HG02840 (cell line): ENCODE measurements around the gene CNIH3.

Source experiments
- ATAC-seq: cut with Tn5 transposase; IDR thresholded peaks from one replicate; pipeline ENCODE4 v1.9.1; 2021; ENCODE audit warnings: mild to moderate bottlenecking, moderate library complexity, moderate number of reproducible peaks; ENCODE audit not compliant: unreplicated experiment, low FRiP score

CNIH3 gene

DNA sequence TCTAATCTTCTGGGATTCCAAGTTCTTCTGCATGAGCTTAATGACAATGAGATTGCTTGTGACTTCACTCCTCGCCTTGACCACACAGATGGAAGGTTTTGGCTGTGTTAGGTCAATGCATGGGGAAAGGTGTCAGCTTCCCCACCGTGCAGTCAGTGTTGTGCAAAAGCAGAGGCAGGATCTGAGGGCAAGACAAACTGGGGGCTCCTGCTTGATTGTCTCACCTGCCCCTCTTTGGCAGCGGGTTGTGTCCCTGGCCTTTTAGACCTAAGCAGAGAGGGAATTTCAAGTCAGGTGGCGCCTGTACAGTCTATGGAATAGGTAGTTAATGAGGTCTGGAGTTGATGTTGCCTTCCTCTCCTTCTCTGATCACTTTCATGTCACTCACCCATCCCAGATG lies 150.1 kb downstream of the CNIH3 start:
- no peak for ATAC-seq

DNA sequence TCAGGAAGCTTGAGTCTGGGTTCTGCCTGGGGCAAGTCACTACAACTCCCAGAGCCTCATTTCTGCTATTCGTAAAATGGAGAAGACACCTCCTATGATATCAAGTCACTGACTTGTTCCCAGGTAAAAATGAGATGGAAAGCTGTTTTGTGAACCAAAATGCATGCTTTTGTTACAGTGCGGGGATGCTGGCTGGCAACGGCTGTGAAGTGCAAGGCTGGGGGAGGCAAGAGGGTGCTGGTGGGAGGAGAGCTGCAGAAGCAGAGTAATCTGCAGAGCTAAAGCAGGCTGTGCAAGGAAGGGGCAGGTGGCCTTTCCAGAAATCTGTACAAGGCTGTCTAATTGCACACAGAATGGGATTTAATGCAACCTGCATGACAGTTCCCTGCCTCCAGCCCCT lies 150.9 kb downstream of the CNIH3 start:
- ATAC-seq = no peak

DNA sequence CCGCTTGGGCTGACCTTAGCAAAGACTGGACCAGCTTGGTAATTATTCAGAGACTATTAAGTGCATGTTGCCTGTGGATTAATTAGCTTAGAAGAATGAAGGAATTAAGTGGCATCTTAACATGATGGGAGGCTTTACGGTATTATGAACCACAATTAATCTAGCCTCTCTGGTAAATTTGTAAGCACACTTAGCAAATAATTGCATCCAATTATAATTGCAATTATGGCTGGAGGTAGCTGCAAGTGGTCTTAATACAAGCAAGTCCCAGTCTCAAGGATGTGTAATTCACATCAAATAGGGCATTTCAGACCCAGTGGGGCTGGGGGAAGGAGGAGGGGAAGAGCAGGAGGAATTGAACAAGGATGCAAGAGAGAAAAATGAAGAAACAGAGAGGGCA lies 151.6 kb downstream of the CNIH3 start:
- ATAC-seq = no peak

DNA sequence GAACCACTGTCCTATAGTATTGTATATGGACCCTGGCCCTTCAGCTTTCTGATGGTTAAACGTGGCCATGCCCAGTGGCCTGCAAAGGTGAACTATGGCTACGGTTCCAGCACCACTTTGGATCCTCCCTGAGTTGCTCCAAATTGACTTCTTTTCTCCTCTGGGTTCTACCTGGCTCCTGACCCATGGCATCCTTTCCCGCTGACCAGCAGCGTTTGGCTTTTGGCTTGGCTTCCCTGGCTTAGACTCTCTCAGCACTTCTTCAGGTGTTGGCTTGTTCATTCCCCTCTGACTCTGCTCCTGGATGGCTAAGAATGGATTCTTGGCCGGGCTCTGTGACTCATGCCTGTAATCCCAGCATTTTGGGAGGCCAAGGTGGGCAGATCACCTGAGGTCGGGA lies 152.9 kb downstream of the CNIH3 start:
- no peak for ATAC-seq

DNA sequence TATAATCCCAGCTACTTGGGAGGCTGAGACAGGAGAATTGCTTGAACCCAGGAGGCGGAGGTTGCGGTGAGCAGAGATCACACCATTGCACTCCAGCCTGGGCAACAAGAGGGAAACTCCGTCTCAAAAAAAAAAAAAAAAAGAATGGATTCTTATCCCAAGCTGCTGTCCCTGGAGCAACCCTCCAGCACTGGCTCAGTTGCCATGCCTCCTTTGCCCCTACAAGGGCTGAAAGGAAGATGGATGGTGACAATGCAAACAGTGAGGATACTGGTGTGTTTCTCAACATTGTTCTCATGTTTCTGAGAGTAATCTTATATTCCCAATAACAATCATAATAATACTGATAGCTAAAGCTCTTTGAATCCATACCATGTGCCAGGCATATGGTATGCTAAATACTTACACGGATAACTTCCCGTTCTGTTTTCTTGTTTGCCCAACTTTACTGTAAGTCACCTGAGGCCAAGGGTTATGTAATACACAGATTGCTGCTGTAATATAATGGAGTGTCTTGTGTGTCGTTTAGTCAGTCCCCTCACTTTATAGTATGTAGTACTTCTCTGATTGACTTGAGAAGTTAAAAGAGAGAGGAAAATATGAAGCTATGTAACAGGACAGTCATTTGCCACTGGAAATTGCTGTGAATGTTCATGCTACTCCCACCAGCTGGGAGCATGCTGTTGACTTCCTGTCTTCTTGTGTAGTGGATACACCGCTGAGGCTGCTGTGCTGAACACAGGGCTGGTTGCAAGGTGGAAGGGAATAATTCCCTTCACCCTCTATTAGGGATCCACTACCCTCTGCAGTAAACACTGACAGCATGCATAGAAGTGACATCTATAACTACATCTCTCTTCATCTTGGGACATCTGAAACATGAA lies 153.6 kb downstream of the CNIH3 start:
- ATAC-seq = no peak

DNA sequence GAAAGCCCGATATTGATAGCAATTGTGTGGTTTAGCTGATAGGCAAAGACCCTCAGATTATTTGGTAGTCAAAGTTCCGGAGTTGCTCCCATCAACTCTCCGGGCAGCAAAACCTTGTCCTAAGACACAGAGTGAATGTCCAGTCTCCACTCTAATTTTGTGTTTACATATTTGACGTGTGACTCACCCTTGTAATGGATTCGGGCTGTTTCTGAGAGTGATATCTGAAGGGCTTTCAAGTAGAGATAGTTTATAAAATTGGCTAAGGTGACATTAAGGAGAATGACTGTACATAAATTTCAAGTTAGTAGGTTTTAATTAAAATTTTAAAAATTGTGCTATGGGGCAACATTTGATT lies 154.2 kb downstream of the CNIH3 start:
- no peak for ATAC-seq

DNA sequence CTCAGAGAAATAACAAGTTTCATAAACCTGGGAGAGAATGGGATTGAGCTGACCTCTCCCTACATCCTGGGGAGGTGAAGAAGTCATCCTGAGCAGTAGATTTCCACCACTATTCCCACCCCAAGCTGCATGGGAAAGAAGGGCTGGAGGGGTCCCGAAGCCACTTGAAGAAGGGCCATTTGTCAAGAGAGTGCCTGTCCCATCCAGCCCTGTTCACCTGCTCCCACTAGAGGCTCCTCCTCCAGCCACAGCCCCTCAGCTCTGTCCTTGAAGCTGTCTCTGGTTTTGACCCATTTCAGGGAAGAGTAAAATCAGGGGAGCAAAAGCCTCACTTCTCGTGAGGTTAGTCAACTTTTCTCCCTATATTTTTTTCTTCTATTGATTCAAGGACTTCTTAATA lies 157.5 kb downstream of the CNIH3 start:
- ATAC-seq = no peak

DNA sequence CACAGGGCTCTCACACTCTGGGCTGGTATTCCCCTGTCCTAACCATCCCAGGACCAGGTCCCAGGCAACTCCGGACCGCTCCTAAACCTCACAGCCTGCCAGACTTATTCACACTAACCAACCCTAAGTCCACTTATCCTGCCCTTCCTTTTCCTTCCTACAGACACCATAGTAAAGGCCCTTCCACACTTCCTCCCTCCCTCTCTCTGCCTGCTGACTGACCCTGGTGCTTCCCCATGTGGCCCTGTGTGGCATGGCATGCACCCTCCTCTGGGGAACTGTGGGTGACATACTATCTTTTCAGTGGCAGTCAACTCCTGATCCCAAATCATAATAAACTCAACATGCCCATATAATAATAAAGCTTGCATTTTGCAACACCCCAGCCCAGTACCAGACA lies 158.3 kb downstream of the CNIH3 start:
- ATAC-seq = no peak

DNA sequence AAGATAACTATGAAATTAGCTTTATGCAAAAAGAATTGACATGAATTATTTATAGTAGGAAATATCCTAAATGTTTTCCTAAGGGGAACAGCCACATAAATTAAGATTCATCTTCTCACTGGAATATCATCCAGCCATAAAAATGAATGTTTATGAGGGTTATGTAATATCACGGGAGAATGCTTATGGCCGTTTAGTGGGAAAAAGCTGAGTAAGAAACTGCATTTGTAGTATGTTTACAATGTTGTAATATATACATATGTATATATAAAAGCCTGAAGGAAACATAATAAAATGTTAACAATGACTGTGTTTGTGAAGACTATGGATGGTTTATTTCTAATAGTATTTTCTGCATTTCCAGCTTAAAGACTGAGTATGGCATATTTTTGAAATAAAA lies 161.1 kb downstream of the CNIH3 start:
- no peak for ATAC-seq

DNA sequence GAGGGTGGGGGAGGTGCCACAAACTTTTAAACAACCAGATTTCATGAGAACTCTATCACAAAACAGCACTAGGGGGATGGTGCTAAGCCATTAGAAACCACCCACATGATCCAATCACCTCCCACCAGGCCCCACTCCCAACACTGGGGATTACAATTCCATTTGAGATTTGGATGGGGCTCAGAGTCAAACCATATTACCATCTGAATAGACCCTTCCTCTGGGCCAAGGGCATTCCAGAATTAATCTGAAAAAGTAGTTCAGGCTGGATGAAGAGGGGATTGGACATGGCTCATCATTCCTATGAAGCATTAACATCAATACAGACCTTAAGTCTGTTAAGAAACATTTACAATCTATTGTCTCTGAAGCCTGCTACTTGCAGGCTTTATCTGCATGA lies 163.4 kb downstream of the CNIH3 start:
- no peak for ATAC-seq

DNA sequence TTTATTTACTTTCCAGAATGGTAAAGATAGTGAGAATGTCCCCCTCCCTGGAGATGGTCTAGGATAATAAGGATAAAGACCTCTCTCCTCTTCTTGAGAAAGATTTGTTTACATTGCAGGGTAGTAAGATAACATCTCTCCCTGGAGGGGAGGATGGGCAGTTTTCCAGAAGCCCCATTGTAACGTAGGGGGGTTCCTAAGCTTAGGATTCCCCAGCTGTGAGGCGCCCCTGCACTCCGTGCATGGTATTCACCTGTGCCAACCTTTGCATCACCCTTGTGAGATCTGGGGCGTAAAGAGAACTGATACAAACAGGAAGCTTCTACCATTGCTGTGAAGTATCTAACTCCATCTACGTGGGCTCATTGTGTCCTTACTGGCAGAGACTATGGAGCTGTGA lies 164.6 kb downstream of the CNIH3 start:
- no peak for ATAC-seq

DNA sequence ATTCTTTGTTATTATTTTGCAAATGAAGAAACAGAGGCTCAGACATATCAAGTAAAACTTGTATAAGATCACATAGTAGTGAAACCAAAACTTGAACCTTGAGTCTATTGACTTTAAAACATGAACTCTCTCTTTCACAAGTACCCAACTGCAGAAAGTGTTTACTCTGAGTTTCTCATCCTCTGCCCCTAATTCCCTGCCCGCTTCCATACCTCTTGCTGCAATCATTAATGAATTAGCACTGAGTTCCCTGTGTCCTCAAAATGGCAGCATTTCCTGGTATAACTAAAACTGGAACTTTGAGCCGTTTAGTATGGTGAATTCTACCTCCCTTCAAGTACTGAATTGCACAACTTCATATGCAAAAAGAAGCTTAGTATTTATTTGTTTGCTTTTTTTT lies 165.7 kb downstream of the CNIH3 start:
- no peak for ATAC-seq

DNA sequence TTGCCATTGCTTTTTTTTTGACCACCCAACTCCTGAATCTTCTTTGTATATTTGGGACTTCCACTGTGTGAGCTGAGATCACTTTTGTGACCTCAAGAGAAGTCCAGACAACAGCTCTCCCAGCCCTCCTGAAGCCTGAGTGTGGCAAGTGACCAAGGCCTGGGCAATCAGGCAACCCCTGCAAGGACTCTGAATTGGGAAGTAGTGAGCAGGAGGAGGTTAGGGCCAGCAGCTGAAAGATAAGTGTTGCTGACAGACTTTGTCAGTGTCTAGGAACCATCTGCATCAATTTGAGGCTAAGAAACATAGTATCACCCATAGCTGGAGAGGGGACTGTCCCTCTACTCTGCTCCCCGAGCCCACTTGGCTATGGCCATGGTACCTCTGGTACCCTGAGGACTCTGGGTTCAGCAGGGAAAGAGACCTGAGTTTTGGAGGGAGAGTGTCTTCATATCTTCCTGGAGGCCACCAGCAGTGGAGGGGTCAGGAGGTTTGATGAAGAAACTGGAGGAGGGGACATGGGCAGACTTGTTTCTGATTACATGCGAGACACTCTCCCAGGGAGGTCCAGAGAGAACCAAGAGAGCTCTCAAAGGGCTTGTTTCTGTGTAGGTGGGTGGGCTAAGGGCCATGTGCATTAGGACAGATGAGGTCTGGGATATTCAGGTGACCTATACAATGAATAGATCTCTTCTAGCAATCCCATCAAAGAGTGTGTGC lies 166.3 kb downstream of the CNIH3 start:
- ATAC-seq = no peak

DNA sequence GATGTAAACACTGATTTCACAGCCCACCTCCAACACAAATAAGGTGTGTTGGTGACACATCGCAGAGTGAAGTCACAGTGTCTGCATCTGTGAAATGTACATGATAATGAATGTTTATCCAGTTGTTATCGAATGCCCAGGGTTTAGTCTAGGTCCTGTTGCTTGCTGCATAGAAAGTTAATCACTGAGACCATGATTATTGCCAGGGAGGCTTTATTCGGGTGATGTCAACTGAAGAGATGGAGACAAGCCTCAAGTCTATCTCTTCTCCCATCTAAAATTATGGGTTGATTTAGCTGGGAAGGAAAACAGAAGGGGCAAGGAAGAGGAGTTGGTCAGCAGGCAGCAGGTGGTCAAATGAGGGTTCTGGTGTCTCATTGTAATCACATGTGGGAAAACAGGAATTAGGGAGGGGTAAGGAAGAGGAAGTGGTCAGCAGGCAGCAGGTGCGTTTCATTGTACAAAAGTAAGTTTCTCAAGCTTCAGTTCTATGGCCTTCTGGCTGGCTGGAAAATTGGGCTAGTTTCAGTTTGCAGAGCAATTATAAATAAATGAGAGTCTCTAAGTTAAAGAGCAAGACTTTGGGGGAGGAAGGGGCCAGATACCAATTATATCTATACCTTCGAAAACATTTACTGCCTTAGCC lies 167.0 kb downstream of the CNIH3 start:
- ATAC-seq = no peak

DNA sequence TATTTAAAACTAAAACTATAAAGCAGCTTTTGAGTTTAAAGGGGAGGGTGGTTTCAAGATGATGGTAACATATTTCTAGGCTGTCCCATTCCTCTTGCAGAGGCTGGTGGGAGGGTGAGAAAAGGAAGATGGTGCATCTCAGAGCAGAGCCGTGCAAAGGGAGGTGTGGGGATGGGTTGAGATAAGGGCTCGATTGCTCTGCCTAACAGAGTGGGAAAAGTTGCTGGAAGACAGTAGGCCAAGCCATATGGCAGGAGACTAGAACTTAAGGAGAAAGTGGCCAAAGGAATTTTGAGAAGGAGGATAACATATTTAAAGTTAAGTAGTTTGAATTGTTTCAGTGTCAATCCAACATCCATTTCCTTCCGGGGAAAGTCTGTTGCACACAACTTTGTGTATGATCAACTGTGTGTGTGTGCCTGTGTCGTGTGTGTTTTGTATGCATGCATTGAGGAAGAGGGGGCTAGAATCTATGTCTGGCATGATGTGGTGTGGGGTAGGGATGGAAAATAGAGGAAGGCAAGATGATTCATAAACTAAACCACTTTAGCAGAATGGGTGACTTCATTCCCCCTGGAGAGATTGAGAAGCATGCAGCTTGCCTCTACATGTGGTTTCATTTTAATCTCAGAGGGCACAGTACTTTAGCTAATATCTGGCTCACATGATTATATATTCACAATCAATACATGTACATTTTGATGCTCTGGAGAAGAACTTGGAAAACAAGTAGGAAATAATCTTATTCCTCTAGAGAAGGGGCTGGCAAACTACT lies 168.3 kb downstream of the CNIH3 start:
- ATAC-seq = no peak

DNA sequence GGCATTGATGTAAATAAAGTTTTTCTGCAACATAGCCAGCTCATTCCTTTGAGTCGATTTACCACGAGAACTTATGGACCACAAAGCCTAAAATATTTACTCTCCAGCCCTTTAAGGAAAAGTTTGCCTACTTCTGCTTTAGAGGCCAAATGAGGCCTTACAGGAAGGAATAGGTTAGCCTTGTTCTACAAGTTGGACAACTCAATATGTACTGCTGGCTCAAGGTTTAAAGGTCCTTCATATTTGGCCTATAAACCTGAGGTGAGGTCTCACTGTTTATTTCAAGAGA lies 168.9 kb downstream of the CNIH3 start:
- ATAC-seq = no peak

DNA sequence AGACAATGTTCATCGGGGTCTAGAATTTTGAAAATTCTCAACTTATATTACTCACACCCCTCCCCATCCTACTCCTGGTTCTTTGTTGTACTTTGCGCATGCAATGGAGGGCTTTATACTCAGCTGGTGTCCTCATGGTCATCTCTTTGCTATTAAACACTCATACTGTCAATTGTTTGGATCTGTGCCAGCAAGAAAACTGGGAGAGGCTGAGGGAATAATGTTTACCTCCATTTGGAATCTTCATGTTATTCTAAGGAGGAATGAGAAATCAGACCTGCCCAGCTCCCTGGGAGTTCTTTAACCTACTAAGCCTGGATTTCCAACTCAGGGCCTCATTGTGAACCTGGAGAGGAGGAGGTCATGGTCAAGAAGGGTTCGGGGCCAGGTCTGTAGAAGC lies 169.5 kb downstream of the CNIH3 start:
- no peak for ATAC-seq

DNA sequence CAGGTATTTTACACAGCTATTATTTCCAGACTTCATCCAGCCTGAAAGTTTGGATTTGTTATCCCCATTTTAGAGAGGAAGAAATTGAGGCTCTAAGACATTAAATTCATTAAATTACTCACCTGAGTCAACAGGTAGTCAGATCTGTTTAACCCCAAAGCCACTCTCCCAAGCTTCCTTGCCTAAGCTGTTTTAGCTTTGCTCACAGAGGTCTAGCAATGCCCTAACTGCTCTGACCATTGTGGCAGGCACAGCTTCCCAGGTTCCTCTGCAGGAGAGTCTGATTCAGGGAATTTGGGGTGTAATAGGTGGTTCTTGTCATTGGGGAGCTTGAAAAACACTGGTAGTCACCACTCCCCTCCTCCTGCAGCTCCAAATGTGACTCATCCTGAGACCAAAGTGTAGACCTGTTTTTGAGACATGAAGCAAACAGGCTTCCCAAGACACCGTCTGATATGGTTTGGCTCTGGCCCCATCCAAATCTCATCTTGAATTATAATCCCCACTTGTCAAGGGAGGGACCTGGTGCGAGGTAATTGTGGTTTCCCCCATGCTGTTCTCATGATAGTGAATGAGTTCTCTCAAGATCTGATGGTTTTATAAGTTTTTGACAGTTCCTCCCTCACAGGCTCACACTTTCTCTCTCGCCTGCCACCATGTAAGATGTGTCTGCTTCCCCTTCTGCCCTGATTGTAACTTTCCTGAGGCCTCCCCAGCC lies 170.6 kb downstream of the CNIH3 start:
- no peak for ATAC-seq

DNA sequence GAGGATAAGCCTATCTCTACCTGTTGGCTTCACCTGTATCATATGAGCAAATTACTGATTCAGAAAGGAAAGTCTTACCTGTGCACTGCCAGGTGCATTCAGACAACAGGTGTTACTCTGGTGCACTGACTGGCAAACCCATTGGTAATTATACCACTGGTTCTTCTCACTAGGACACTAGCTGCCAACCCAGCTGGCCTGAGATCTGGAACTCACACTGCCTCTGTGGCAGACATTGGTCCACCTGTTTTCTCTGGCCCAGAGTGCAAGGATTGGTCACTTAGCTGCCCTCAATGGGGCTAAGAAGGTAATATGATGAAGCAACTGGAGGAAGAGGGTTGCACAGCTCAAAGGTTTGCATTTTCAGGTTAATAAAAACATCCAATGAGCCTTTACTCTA lies 173.2 kb downstream of the CNIH3 start:
- no peak for ATAC-seq
